ENCODE data around the gene REV3L. TPM values are rescaled to one million over a fixed set of nuclear protein-coding genes. Genes with fewer than 3 reads are reported as not detected.

REV3L gene
- total and polyA plus RNA-seq, 4 donors = 8.8 to 91.4 (median 19.8) TPM

DNA sequence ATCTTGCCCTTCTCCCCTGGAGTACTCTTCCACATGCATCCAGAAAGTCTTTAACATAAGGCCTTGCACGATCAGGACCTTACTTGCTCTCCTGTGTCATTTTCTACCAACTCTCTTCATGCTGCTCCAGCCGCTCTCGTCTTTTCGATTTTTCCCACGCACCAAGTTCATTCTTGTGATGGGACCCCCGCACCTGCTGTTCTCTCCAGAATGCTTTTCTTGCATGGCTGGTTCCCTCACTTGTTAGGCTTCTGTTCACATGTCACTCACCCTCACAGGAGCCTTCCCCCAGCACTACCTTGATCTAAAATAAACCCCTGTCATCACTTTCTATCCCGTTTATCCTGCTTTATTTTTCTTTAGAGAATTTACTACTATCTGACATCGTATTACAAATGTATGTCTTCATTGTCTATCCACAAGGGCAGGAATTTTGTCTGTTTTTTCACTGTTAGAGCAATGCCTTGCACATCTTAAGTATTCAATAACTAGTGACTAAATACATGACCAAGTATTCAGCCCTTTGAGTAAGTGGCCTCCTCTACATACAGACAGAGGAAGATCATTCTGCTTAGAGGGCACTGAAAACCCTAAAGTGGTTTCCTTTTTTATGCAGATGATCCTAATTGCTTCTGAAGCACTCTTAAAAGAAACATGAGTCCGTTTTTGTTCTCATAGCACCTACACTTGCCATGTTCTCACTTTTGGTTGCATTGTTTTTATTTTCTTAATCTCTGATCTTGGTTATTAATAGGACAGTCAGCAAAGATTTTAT is 228.8 kb downstream of the REV3L start:
- 82 to 87% methylated on average over 9 of the region's 9 CpGs for WGBS, 2 donors
- peaks cover 0 to 10% (median 9%) of the 10 kb centered on the region in 3 donors for H3K27me3 ChIP-seq (ENCODE audit: control insufficient read depth in 3 of 3, insufficient read depth in 3 of 3, low read length in 2 of 3)
- no peaks in the 10 kb centered on the region for H3K36me3 ChIP-seq (ENCODE audit: control insufficient read depth in 4 of 4, insufficient read depth in 4 of 4, low read length in 4 of 4)
- no peak overlapping the region for H3K4me3 ChIP-seq
- no peak overlapping the region for H3K9ac ChIP-seq (ENCODE audit: insufficient read depth in 1 of 2, low read length in 2 of 2)
- H3K4me1 ChIP-seq (ENCODE audit: control insufficient read depth in 5 of 5, insufficient read depth in 5 of 5, low read length in 5 of 5) = peaks cover 0 to 5% (median 0%) of the 10 kb centered on the region in 5 donors
- H3K27ac ChIP-seq (ENCODE audit: low read depth in 1 of 2, low read length in 1 of 2) = no peak overlapping the region
- no peak for DNase-seq
- TF ChIP-seq, protein P1, sequence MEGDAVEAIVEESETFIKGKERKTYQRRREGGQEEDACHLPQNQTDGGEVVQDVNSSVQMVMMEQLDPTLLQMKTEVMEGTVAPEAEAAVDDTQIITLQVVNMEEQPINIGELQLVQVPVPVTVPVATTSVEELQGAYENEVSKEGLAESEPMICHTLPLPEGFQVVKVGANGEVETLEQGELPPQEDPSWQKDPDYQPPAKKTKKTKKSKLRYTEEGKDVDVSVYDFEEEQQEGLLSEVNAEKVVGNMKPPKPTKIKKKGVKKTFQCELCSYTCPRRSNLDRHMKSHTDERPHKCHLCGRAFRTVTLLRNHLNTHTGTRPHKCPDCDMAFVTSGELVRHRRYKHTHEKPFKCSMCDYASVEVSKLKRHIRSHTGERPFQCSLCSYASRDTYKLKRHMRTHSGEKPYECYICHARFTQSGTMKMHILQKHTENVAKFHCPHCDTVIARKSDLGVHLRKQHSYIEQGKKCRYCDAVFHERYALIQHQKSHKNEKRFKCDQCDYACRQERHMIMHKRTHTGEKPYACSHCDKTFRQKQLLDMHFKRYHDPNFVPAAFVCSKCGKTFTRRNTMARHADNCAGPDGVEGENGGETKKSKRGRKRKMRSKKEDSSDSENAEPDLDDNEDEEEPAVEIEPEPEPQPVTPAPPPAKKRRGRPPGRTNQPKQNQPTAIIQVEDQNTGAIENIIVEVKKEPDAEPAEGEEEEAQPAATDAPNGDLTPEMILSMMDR (IDR thresholded peaks at IDR 0.05; ENCODE audit: control extremely low read depth, extremely low read depth) = no peak
- no peak for ATAC-seq (ENCODE audit: insufficient read depth, low FRiP score)
- H3K9me3 ChIP-seq (ENCODE audit: control insufficient read depth in 4 of 4, insufficient read depth in 3 of 4, low read length in 3 of 4) = no peaks in the 10 kb centered on the region

DNA sequence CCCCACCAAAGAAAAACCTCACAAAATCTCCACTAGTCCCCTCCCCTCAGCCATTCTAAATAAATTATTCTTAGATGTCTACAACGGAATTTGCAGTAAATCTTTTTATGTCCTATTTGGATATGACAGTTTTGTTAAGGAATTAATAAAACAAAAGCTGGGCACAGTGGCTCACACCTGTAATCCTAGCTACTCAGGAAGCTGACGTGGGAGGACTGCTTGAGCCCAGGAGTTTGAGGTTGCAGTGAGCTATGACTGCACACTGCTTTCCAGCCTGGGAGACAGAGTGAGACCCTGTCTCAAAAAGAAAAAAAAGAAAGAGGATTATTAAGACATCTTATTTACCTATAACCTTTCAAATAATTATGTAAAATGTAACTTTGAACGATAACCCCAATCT is 230.3 kb downstream of the REV3L start:
- H3K27me3 ChIP-seq (ENCODE audit: control insufficient read depth in 3 of 3, insufficient read depth in 3 of 3, low read length in 2 of 3) = peaks cover 0 to 10% (median 9%) of the 10 kb centered on the region in 3 donors
- TF ChIP-seq, protein P1 (IDR thresholded peaks at IDR 0.05; ENCODE audit: control extremely low read depth, extremely low read depth) = no peak
- no peaks in the 10 kb centered on the region for H3K36me3 ChIP-seq (ENCODE audit: control insufficient read depth in 4 of 4, insufficient read depth in 4 of 4, low read length in 4 of 4)
- H3K9ac ChIP-seq (ENCODE audit: insufficient read depth in 1 of 2, low read length in 2 of 2) = no peak overlapping the region
- 89 to 90% methylated on average over 3 of the region's 3 CpGs for WGBS, 2 donors
- ATAC-seq (ENCODE audit: insufficient read depth, low FRiP score) (no peak), DNase-seq (no peak)
- peaks cover 0 to 5% (median 0%) of the 10 kb centered on the region in 5 donors for H3K4me1 ChIP-seq (ENCODE audit: control insufficient read depth in 5 of 5, insufficient read depth in 5 of 5, low read length in 5 of 5)
- H3K4me3 ChIP-seq = no peak overlapping the region
- no peak overlapping the region for H3K27ac ChIP-seq (ENCODE audit: low read depth in 1 of 2, low read length in 1 of 2)
- H3K9me3 ChIP-seq (ENCODE audit: control insufficient read depth in 4 of 4, insufficient read depth in 3 of 4, low read length in 3 of 4) = no peaks in the 10 kb centered on the region

DNA sequence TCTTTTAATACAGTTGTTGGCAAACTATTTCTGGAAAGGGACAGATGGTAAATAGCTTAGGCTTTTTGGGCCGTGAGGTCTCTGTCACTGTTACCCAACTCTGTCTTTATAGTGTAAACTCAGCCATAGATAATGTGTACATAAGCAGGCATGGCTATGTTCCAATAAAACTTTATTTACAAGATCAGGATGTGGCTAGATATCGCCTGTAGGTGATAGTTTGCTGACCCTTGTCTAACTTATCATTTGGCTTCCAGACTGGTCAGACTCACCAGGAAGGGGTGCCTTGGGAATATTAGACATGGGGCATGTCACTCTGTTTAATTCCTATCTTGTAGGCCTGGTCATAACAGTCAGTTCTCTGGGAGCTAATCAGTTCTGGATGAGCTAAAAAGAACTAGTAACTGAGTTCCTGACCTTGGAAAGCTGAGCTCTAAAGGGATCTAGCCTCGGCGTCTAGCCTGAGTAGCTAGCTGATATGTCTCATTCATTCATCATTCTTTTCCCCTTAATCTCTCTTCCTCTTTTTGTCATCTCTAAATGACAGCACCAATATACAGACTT is 232.1 kb downstream of the REV3L start:
- peaks cover 0 to 10% (median 9%) of the 10 kb centered on the region in 3 donors for H3K27me3 ChIP-seq (ENCODE audit: control insufficient read depth in 3 of 3, insufficient read depth in 3 of 3, low read length in 2 of 3)
- TF ChIP-seq, protein P1 (IDR thresholded peaks at IDR 0.05; ENCODE audit: control extremely low read depth, extremely low read depth) = no peak
- WGBS, 2 donors = 51 to 62% methylated on average over 4 of the region's 4 CpGs
- H3K4me3 ChIP-seq = no peak overlapping the region
- no peaks in the 10 kb centered on the region for H3K9me3 ChIP-seq (ENCODE audit: control insufficient read depth in 4 of 4, insufficient read depth in 3 of 4, low read length in 3 of 4)
- ATAC-seq (ENCODE audit: insufficient read depth, low FRiP score) = no peak
- DNase-seq = peak; percentile 30 to 69 (median 67)
- H3K4me1 ChIP-seq (ENCODE audit: control insufficient read depth in 5 of 5, insufficient read depth in 5 of 5, low read length in 5 of 5) = peaks cover 0 to 5% (median 0%) of the 10 kb centered on the region in 5 donors
- H3K36me3 ChIP-seq (ENCODE audit: control insufficient read depth in 4 of 4, insufficient read depth in 4 of 4, low read length in 4 of 4) = no peaks in the 10 kb centered on the region
- H3K9ac ChIP-seq (ENCODE audit: insufficient read depth in 1 of 2, low read length in 2 of 2) = no peak overlapping the region
- H3K27ac ChIP-seq (ENCODE audit: low read depth in 1 of 2, low read length in 1 of 2) = no peak overlapping the region

Other genes with a start within 250 kb of the REV3L start
- 10 to 100 TPM; 33.5 to 42.0 TPM for gene TRAF3IP2, start 122.7 kb upstream of the REV3L start, total RNA-seq
- 10 to 100 TPM; 32.7 to 42.8 TPM for gene TRAF3IP2, start 122.7 kb upstream of the REV3L start, polyA plus RNA-seq

Measured in lung (tissue), 12 donors.